Stimulated activated CD8-positive, alpha-beta memory T cell treated with anti-CD3 and anti-CD28 coated beads, Interleukin-2, amount 100 ng/mL, for 48 hours (primary cell): ENCODE data around the gene EIF3B.
"Not testable (repeated sequence)": the region's sequence is repeated elsewhere in the genome, so short reads cannot be mapped to it uniquely, and the experiment has no call there.

Experiments used
- DNase-seq, 2 donors: peaks; one replicate each; pipeline ENCODE4 v3.0.0-alpha.2; 2020; ENCODE audit warnings: low read depth in 2 of 2

Gene EIF3B

GRCh38 chr7:2347351-2348063, 7.1 kb upstream of the EIF3B start:
- not testable (repeated sequence) for DNase-seq

- no peak for DNase-seq
Measured at GRCh38 chr7:2350055-2350454, 4.6 kb upstream of the EIF3B start.

GRCh38 chr7:2350861-2351260, 3.8 kb upstream of the EIF3B start:
- no peak for DNase-seq

GRCh38 chr7:2353113-2353935, 1.3 kb upstream of the EIF3B start:
- no peak for DNase-seq

GRCh38 chr7:2353936-2354185, 766 bp upstream of the EIF3B start:
- DNase-seq: peak; percentile 83 to 89

- no peak for DNase-seq
Measured at GRCh38 chr7:2354939-2355704, 495 bp downstream of the EIF3B start.

- no peak for DNase-seq
Measured at GRCh38 chr7:2355705-2356008, 1.0 kb downstream of the EIF3B start.

GRCh38 chr7:2357165-2357564, 2.5 kb downstream of the EIF3B start:
- no peak for DNase-seq

- no peak for DNase-seq
Measured at GRCh38 chr7:2357571-2357970, 2.9 kb downstream of the EIF3B start.

GRCh38 chr7:2358968-2359527, 4.4 kb downstream of the EIF3B start:
- DNase-seq: no peak

GRCh38 chr7:2359610-2360009, 5.0 kb downstream of the EIF3B start:
- DNase-seq: no peak

- no peak for DNase-seq
Measured at GRCh38 chr7:2360796-2361195, 6.2 kb downstream of the EIF3B start.

- no peak for DNase-seq
Measured at GRCh38 chr7:2362385-2363088, 7.9 kb downstream of the EIF3B start.

GRCh38 chr7:2369139-2369538, 14.5 kb downstream of the EIF3B start:
- DNase-seq: no peak

GRCh38 chr7:2371329-2371728, 16.7 kb downstream of the EIF3B start:
- DNase-seq: no peak

- DNase-seq: no peak
Measured at GRCh38 chr7:2372724-2373123, 18.1 kb downstream of the EIF3B start.

- no peak for DNase-seq
Measured at GRCh38 chr7:2373124-2373556, 18.5 kb downstream of the EIF3B start.

- no peak for DNase-seq
Measured at GRCh38 chr7:2373646-2374045, 19.0 kb downstream of the EIF3B start.

- no peak for DNase-seq
Measured at GRCh38 chr7:2374401-2374800, 19.8 kb downstream of the EIF3B start.

GRCh38 chr7:2374830-2375728, 20.5 kb downstream of the EIF3B start:
- DNase-seq: no peak
